HepG2 (cell line): ENCODE measurements around the gene ZNF655. TPM values are rescaled to one million over a fixed set of nuclear protein-coding genes. Genes with fewer than 3 reads are reported as not detected.

Experiments
- ATAC-seq: fragments of 200-7000 bp; cut with Tn5 transposase; 3 replicates; pipeline ENCODE4 v1.9.1; 2020; ENCODE audit warnings: mild to moderate bottlenecking, moderate library complexity
- BruUV-seq: library from RNA; stranded (reverse); fragments of 400-500 nt; replicated peaks from 2 replicates; lab custom pipeline; 2021; lab: Mats Ljungman, UMichigan
- CTCF ChIA-PET: fragments of 300-600 bp; formaldehyde crosslinking; extraction: SDS; loops from one replicate; lab custom pipeline; 2021; ENCODE audit warnings: low total read pairs, inconsistent platforms, low intra/inter-chr PET ratio; lab: Yijun Ruan, JAX
- POLR2A ChIA-PET: fragments of 350-600 bp; sonication (Branson Sonifier 250); formaldehyde crosslinking; loops from one replicate; lab custom pipeline; 2020; ENCODE audit warnings: antibody characterized with exemption, inconsistent platforms; lab: Yijun Ruan, JAX
- DNase-seq: peaks from one replicate; pipeline ENCODE4 v3.0.0-alpha.2; 2015; ENCODE audit warnings: low spot score
- FAIRE-seq: peaks from 3 replicates; lab custom pipeline; 2011; peaks lifted over from hg19 to GRCh38; lab: Jason Lieb, UNC
- H2AFZ ChIP-seq: one replicate; pipeline ENCODE4 v1.6.1; 2011; ENCODE audit warnings: low read length, inconsistent platforms
- H3K27ac ChIP-seq: fragments of 300-600 bp; 3 replicates; pipeline ENCODE4 v1.8.0; 2011; ENCODE audit warnings: mixed run types, mild to moderate bottlenecking, mixed read lengths, low read length, inconsistent platforms; ENCODE audit not compliant: insufficient read depth; ENCODE audit errors: extremely low read length
- H3K27me3 ChIP-seq, 2 experiments: fragments of 200-600 bp in 1 of 2; 2 replicates in 1 of 2; 3 replicates in 1 of 2; pipeline versions ENCODE4 v1.6.0 to v1.8.0; 2011; ENCODE audit warnings: low read length in 2 of 2, mild to moderate bottlenecking in 2 of 2, moderate library complexity in 2 of 2, inconsistent platforms in 1 of 2; ENCODE audit not compliant: insufficient read depth in 2 of 2, control insufficient read depth in 1 of 2
- H3K36me3 ChIP-seq, 2 experiments: fragments of 200-600 bp in 1 of 2; replicated peaks in 1 of 2; 2 replicates in 1 of 2; 3 replicates in 1 of 2; pipeline versions ENCODE4 v1.5.1 to v1.8.0; 2011; ENCODE audit warnings: low read length in 2 of 2, inconsistent platforms in 1 of 2; ENCODE audit not compliant: insufficient read depth in 2 of 2, control insufficient read depth in 1 of 2
- H3K4me1 ChIP-seq: 2 replicates; pipeline ENCODE4 v1.5.1; 2012; ENCODE audit warnings: low read length, inconsistent platforms; ENCODE audit not compliant: insufficient read depth
- H3K4me2 ChIP-seq: 2 replicates; pipeline ENCODE4 v1.6.0; 2011; ENCODE audit warnings: low read depth, low read length, inconsistent platforms
- H3K4me3 ChIP-seq, 3 experiments: fragments of 200-600 bp in 1 of 3; sonication (generic), shearing (Covaris generic) in 1 of 3; replicated peaks in 1 of 3; 2 replicates each; pipeline ENCODE4 v1.5.1; 2011 to 2016; ENCODE audit warnings: low read length in 3 of 3, inconsistent platforms in 2 of 3, low read depth in 2 of 3, mild to moderate bottlenecking in 2 of 3, control low read depth in 1 of 3, mixed read lengths in 1 of 3; ENCODE audit not compliant: insufficient read depth in 1 of 3
- H3K79me2 ChIP-seq: one replicate; pipeline ENCODE4 v1.6.1; 2011; ENCODE audit warnings: low read length, inconsistent platforms; ENCODE audit not compliant: insufficient read depth
- H3K9ac ChIP-seq: 2 replicates; pipeline ENCODE4 v1.6.0; 2011; ENCODE audit warnings: mild to moderate bottlenecking, low read depth, low read length, inconsistent platforms; ENCODE audit not compliant: insufficient read depth
- H3K9me3 ChIP-seq: 2 replicates; pipeline ENCODE4 v1.5.1; 2012; ENCODE audit warnings: mild to moderate bottlenecking, low read length
- H4K20me1 ChIP-seq: 2 replicates; pipeline ENCODE4 v1.6.0; 2011; ENCODE audit warnings: inconsistent platforms, mild to moderate bottlenecking, low read length, moderate library complexity; ENCODE audit not compliant: insufficient read depth
- CREM ChIP-seq, 2 experiments: sonication (generic) in 1 of 2; formaldehyde crosslinking in 1 of 2; IDR thresholded peaks; 2 replicates each; pipeline versions ENCODE4 v1.4.0 to v1.6.1; 2016 to 2020; ENCODE audit warnings: antibody characterized with exemption in 1 of 2, mild to moderate bottlenecking in 1 of 2, missing genetic modification reagents in 1 of 2
- FOXP1 ChIP-seq, 2 experiments: fragments of 450-650 bp in 1 of 2; IDR thresholded peaks; 2 replicates each; pipeline ENCODE4 v1.6.1; 2017 to 2018; ENCODE audit warnings: antibody characterized with exemption in 1 of 2
- SATB2 ChIP-seq: sonication (generic); formaldehyde crosslinking; IDR thresholded peaks from 2 replicates; pipeline ENCODE4 v1.5.0; 2020; ENCODE audit warnings: missing genetic modification reagents
- TCF7 ChIP-seq: sonication (generic); IDR thresholded peaks from 2 replicates; pipeline ENCODE4 v1.6.1; 2016; ENCODE audit warnings: antibody characterized with exemption, low read depth
- ZNF142 ChIP-seq: sonication (generic); formaldehyde crosslinking; IDR thresholded peaks from 2 replicates; pipeline ENCODE4 v1.4.0; 2020; ENCODE audit warnings: missing genetic modification reagents
- ZNF407 ChIP-seq: sonication (generic); formaldehyde crosslinking; IDR thresholded peaks from one replicate; pipeline ENCODE4 v1.5.1; 2020; ENCODE audit warnings: mild to moderate bottlenecking, missing genetic modification reagents; ENCODE audit errors: not compliant biosample characterization
- ZNF761 ChIP-seq: sonication (generic); formaldehyde crosslinking; conservative IDR thresholded peaks from 2 replicates; pipeline ENCODE4 v1.4.0; 2020; ENCODE audit warnings: mild to moderate bottlenecking, missing genetic modification reagents
- WGBS: methylation state at CpG from one replicate; pipeline ENCODE4 v1.1.6; 2017; ENCODE audit warnings: low lambda C conversion rate; 5-methylcytosine and 5-hydroxymethylcytosine counted together
- in situ Hi-C: cut with HindIII; loops from 2 replicates; pipeline ENCODE4 v1.10.0; 2017; ENCODE audit warnings: low pct_unique_long_range_greater_than_20kb; ENCODE audit not compliant: extremely low pct_ligation_motif_present
- intact Hi-C: fragments of 100-400 bp; cut with micrococcal nuclease; formaldehyde crosslinking; loops from one replicate; pipeline ENCODE4 v1.10.0; 2022; ENCODE audit not compliant: unreplicated experiment
- polyA plus RNA-seq, 8 experiments: library from polyadenylated mRNA; depleted of rRNA in 3 of 8; stranded (reverse) in 7 of 8; unstranded in 1 of 8; fragments of >200 nt; fragmentation: Illumina TruSeq in 4 of 8; extraction: Trizol in 4 of 8; gene quantifications; 2 replicates each; pipeline versions ENCODE4 v1.2.1 to v1.2.3, GENCODE V29; 2011 to 2016; ENCODE audit warnings: low read depth in 4 of 8, missing spikeins in 1 of 8, mixed read lengths in 1 of 8; ENCODE audit not compliant: insufficient read depth in 1 of 8
- total RNA-seq, 5 experiments: library from RNA; depleted of rRNA; stranded (reverse); fragments of >200 nt; fragmentation: Illumina TruSeq; extraction: Trizol; gene quantifications; 2 replicates each; pipeline ENCODE4 v1.2.3, GENCODE V29; 2016; ENCODE audit warnings: low read depth in 1 of 5

Gene ZNF655
- total and polyA plus RNA-seq, 2 of the 13 experiments (the other 11 are each of a cell fraction or from before 2014, with no cell fraction given) = 53.4 to 75.6 TPM

- no peak for TF ChIP-seq ZNF407 (CRISPR knock-in tag)
Measured at GRCh38 chr7:99588868-99589267, 30.4 kb downstream of the ZNF655 start (continued).

- no peak for ATAC-seq
- Histone ChIP-seq H4K20me1 (no peaks in the 10 kb centered on the region), H3K36me3 (no peaks in the 10 kb centered on the region), H3K4me3 (no peak overlapping the region), H3K27me3 (no peaks in the 10 kb centered on the region), H3K9me3 (no peaks in the 10 kb centered on the region), H3K79me2 (no peaks in the 10 kb centered on the region), H3K4me1 (no peaks in the 10 kb centered on the region), H3K4me2 (no peak overlapping the region), H3K27ac (no peak overlapping the region), H2AFZ (no peak overlapping the region), H3K9ac (no peak overlapping the region)
- POLR2A ChIA-PET = no interaction called here
- BruUV-seq = no TSS peak
- in situ Hi-C loops (no loop called here), intact Hi-C loops (no loop called here)
- 57% methylated on average over 7 of the region's 7 CpGs for WGBS
- no peak for FAIRE-seq
- CTCF ChIA-PET = no interaction called here
- DNase-seq = no peak
- TF ChIP-seq SATB2 (CRISPR knock-in tag) (no peak), ZNF142 (CRISPR knock-in tag) (no peak), FOXP1 (IDR thresholded peaks at IDR 0.05) (no peak), FOXP1 (CRISPR knock-in tag; IDR thresholded peaks at IDR 0.05) (no peak), TCF7 (no peak), CREM (IDR thresholded peaks at IDR 0.05) (no peak), CREM (CRISPR knock-in tag; IDR thresholded peaks at IDR 0.05) (no peak), ZNF761 (CRISPR knock-in tag) (no peak)
Measured at GRCh38 chr7:99594948-99595745, 36.7 kb downstream of the ZNF655 start.
